GM12878 (cell line): ENCODE data around the gene RASSF8.

Experiments used
- ATF3 ChIP-seq: IDR thresholded peaks from 2 replicates; pipeline ENCODE4 v1.6.1; 2011; ENCODE audit warnings: low read depth, mild to moderate bottlenecking, low read length, moderate library complexity, borderline replicate concordance; ENCODE audit errors: extremely low read depth
- BRCA1 ChIP-seq: IDR thresholded peaks from 2 replicates; pipeline ENCODE4 v1.6.1; 2011; ENCODE audit warnings: low read depth, low read length, improper control_type of control experiment
- CTCF ChIP-seq, 3 experiments: IDR thresholded peaks in 2 of 3; conservative IDR thresholded peaks in 1 of 3; 2 replicates each; pipeline ENCODE4 v1.5.1; 2011; ENCODE audit warnings: low read depth in 3 of 3, low read length in 3 of 3, mild to moderate bottlenecking in 3 of 3, control low read depth in 2 of 3, moderate library complexity in 2 of 3, inconsistent platforms in 1 of 3, mixed read lengths in 1 of 3; ENCODE audit not compliant: control insufficient read depth in 2 of 3, insufficient read depth in 1 of 3; ENCODE audit errors: extremely low read depth in 1 of 3
- RELA ChIP-seq: fragments of 450-650 bp; IDR thresholded peaks from 2 replicates; pipeline ENCODE4 v1.8.0; 2014; ENCODE audit warnings: borderline replicate concordance; ENCODE audit not compliant: partially characterized antibody

GRCh38 chr12:25914551-25914950 lies 43.9 kb upstream of the RASSF8 start:
- TF ChIP-seq RELA (no peak), ATF3 (no peak), BRCA1 (no peak), CTCF (IDR thresholded peaks at IDR 0.05 in 2 of 3, conservative IDR thresholded peaks at IDR 0.05 in 1 of 3; ENCODE audit: control insufficient read depth in 2 of 3, extremely low read depth in 1 of 3, insufficient read depth in 1 of 3, low read depth in 3 of 3, low read length in 3 of 3) (no peak)
